Muscle of back (tissue), 11 donors: ENCODE measurements around the gene ASGR1. TPM values are rescaled to one million over a fixed set of nuclear protein-coding genes. Genes with fewer than 3 reads are reported as not detected.
"Not testable (repeated sequence)": the region's sequence is repeated elsewhere in the genome, so short reads cannot be mapped to it uniquely, and the experiment has no call there.

Experiments
- DNase-seq, 3 donors: peaks; one replicate each; pipeline versions ENCODE4 v3.0.0 to v3.0.0-alpha.2; 2013
- polyA plus RNA-seq, 10 donors: library from polyadenylated mRNA; unstranded; fragments of 120-200 nt; gene quantifications; one replicate each; pipeline ENCODE4 v1.2.1, GENCODE V29; 2013; ENCODE audit not compliant: insufficient read length in 10 of 10

ASGR1 gene
- polyA plus RNA-seq, 10 donors, result 1.6 to 6.5 (median 2.3) TPM

GRCh38 chr17:7166873-7167272 is 12.3 kb downstream of the ASGR1 start:
- no peak for DNase-seq

GRCh38 chr17:7159571-7159970 is 19.6 kb downstream of the ASGR1 start:
- DNase-seq, result not testable (repeated sequence)

- DNase-seq, result not testable (repeated sequence)
Measured at GRCh38 chr17:7158424-7158823, 20.7 kb downstream of the ASGR1 start.

- no peak for DNase-seq
Measured at GRCh38 chr17:7156342-7156940, 22.7 kb downstream of the ASGR1 start.

- DNase-seq, result no peak
Measured at GRCh38 chr17:7147772-7148171, 31.4 kb downstream of the ASGR1 start.

GRCh38 chr17:7146115-7146514 is 33.1 kb downstream of the ASGR1 start:
- DNase-seq, result no peak

- DNase-seq, result no peak
Measured at GRCh38 chr17:7144213-7144612, 35.0 kb downstream of the ASGR1 start.

- DNase-seq, result no peak
Measured at GRCh38 chr17:7141824-7142223, 37.3 kb downstream of the ASGR1 start.

GRCh38 chr17:7139400-7139799 is 39.8 kb downstream of the ASGR1 start:
- DNase-seq, result no peak

- no peak for DNase-seq
Measured at GRCh38 chr17:7138800-7139381, 40.3 kb downstream of the ASGR1 start.

- no peak for DNase-seq
Measured at GRCh38 chr17:7137171-7137943, 41.8 kb downstream of the ASGR1 start.

GRCh38 chr17:7136266-7136877 is 42.8 kb downstream of the ASGR1 start:
- DNase-seq, result peak; percentile 49 to 82 (median 75)

- no peak for DNase-seq
Measured at GRCh38 chr17:7133916-7134315, 45.3 kb downstream of the ASGR1 start.

- peak in 1 of 3 donors; percentile 54 for DNase-seq
Measured at GRCh38 chr17:7133424-7133823, 45.7 kb downstream of the ASGR1 start.

GRCh38 chr17:7132511-7133094 is 46.6 kb downstream of the ASGR1 start:
- DNase-seq, result peak in 1 of 3 donors; percentile 48

GRCh38 chr17:7131423-7131791 is 47.8 kb downstream of the ASGR1 start:
- no peak for DNase-seq

GRCh38 chr17:7130621-7131422 is 48.3 kb downstream of the ASGR1 start:
- peak in 1 of 3 donors; percentile 37 for DNase-seq

- no peak for DNase-seq
Measured at GRCh38 chr17:7129311-7129710, 49.9 kb downstream of the ASGR1 start.

GRCh38 chr17:7128160-7128559 is 51.0 kb downstream of the ASGR1 start:
- no peak for DNase-seq

GRCh38 chr17:7127501-7127900 is 51.7 kb downstream of the ASGR1 start:
- DNase-seq, result not testable (repeated sequence)

- DNase-seq, result not testable (repeated sequence)
Measured at GRCh38 chr17:7126386-7126785, 52.8 kb downstream of the ASGR1 start.
